GM12891 (cell line): ENCODE results near the gene PGAP3.

Experiments used
- PAX5 ChIP-seq: IDR thresholded peaks from 2 replicates; pipeline ENCODE4 v1.6.1; 2011; ENCODE audit warnings: low read length, moderate library complexity, mild to moderate bottlenecking; ENCODE audit not compliant: insufficient read depth, severe bottlenecking
- POLR2A ChIP-seq: IDR thresholded peaks from 2 replicates; pipeline ENCODE4 v1.6.1; 2011; ENCODE audit warnings: low read depth, low read length, control low read depth
- POLR2AphosphoS5 ChIP-seq: IDR thresholded peaks from 2 replicates; pipeline ENCODE4 v1.6.1; 2011; ENCODE audit warnings: low read depth, low read length, control low read depth
- POU2F2 ChIP-seq: IDR thresholded peaks from 2 replicates; pipeline ENCODE4 v1.6.1; 2011; ENCODE audit warnings: low read depth, mild to moderate bottlenecking, control low read depth, low read length, moderate library complexity
- SPI1 ChIP-seq: IDR thresholded peaks from 2 replicates; pipeline ENCODE4 v1.6.1; 2011; ENCODE audit warnings: low read depth, low read length, control low read depth
- TAF1 ChIP-seq: IDR thresholded peaks from 2 replicates; pipeline ENCODE4 v1.6.1; 2011; ENCODE audit warnings: low read depth, low read length, control low read depth

DNA sequence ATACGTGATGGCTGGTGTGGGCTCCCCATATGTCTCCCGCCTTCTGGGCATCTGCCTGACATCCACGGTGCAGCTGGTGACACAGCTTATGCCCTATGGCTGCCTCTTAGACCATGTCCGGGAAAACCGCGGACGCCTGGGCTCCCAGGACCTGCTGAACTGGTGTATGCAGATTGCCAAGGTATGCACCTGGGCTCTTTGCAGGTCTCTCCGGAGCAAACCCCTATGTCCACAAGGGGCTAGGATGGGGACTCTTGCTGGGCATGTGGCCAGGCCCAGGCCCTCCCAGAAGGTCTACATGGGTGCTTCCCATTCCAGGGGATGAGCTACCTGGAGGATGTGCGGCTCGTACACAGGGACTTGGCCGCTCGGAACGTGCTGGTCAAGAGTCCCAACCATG lies 36.9 kb upstream of the PGAP3 start:
- no peak for TF ChIP-seq POLR2AphosphoS5
- TF ChIP-seq POLR2A, result no peak
- no peak for TF ChIP-seq TAF1
- TF ChIP-seq POU2F2, result no peak
- TF ChIP-seq SPI1, result no peak
- TF ChIP-seq PAX5, result no peak
